Thyroid gland (tissue), 4 donors: Measurements from ENCODE around the gene LMTK3. TPM values are rescaled to one million over a fixed set of nuclear protein-coding genes. Genes with fewer than 3 reads are reported as not detected.

Experiments used
- DNase-seq, 2 donors: peaks; one replicate each; pipeline ENCODE4 v3.0.0-alpha.2; 2019
- H3K27ac ChIP-seq, 3 donors: fragments of 200-600 bp; sonication (generic); 1 replicate in 2 of 3; 2 replicates in 1 of 3; pipeline ENCODE4 v1.5.1; 2016 to 2019; ENCODE audit warnings: mild to moderate bottlenecking in 1 of 3, moderate library complexity in 1 of 3
- H3K27me3 ChIP-seq: fragments of 200-600 bp; sonication (generic); one replicate; pipeline ENCODE4 v1.5.1; 2019
- H3K36me3 ChIP-seq, 2 donors: fragments of 200-600 bp; sonication (generic); one replicate each; pipeline ENCODE4 v1.5.1; 2016 to 2019
- H3K4me1 ChIP-seq, 2 donors: fragments of 200-600 bp; sonication (generic); one replicate each; pipeline ENCODE4 v1.5.1; 2017 to 2019
- H3K4me3 ChIP-seq, 3 donors: fragments of 200-600 bp; sonication (generic); replicated peaks in 1 of 3; 1 replicate in 2 of 3; 2 replicates in 1 of 3; pipeline ENCODE4 v1.5.1; 2016; ENCODE audit warnings: mild to moderate bottlenecking in 1 of 3
- H3K9me3 ChIP-seq: fragments of 200-600 bp; sonication (generic); one replicate; pipeline ENCODE4 v1.5.1; 2017
- CTCF ChIP-seq, 6 experiments: fragments of 200-600 bp in 3 of 6; fragments of 450-650 bp in 3 of 6; sonication (generic) in 3 of 6; IDR thresholded peaks; one replicate each; pipeline ENCODE4 v1.5.1; 2016 to 2019; ENCODE audit warnings: antibody characterized with exemption in 6 of 6, mild to moderate bottlenecking in 2 of 6, inconsistent platforms in 1 of 6, moderate library complexity in 1 of 6
- POLR2A ChIP-seq, 2 donors: fragments of 450-650 bp; IDR thresholded peaks; one replicate each; pipeline ENCODE4 v1.6.1; 2017; ENCODE audit warnings: antibody characterized with exemption in 2 of 2, mild to moderate bottlenecking in 2 of 2, moderate library complexity in 1 of 2
- WGBS, 2 donors: methylation state at CpG; one replicate each; pipeline ENCODE4 v1.1.5; 2017; 5-methylcytosine and 5-hydroxymethylcytosine counted together
- intact Hi-C: fragments of 100-400 bp; cut with DNase I; formaldehyde crosslinking; loops from one replicate; pipeline ENCODE4 v1.15.1; 2023
- total RNA-seq, 4 donors: library from RNA; depleted of rRNA; stranded (reverse); fragments of >200 nt; gene quantifications; one replicate each; pipeline ENCODE4 v1.2.3, GENCODE V29; 2016

Gene LMTK3
- total RNA-seq, 4 donors from 2014 or later, result 3.0 to 7.1 (median 4.6) TPM

DNA sequence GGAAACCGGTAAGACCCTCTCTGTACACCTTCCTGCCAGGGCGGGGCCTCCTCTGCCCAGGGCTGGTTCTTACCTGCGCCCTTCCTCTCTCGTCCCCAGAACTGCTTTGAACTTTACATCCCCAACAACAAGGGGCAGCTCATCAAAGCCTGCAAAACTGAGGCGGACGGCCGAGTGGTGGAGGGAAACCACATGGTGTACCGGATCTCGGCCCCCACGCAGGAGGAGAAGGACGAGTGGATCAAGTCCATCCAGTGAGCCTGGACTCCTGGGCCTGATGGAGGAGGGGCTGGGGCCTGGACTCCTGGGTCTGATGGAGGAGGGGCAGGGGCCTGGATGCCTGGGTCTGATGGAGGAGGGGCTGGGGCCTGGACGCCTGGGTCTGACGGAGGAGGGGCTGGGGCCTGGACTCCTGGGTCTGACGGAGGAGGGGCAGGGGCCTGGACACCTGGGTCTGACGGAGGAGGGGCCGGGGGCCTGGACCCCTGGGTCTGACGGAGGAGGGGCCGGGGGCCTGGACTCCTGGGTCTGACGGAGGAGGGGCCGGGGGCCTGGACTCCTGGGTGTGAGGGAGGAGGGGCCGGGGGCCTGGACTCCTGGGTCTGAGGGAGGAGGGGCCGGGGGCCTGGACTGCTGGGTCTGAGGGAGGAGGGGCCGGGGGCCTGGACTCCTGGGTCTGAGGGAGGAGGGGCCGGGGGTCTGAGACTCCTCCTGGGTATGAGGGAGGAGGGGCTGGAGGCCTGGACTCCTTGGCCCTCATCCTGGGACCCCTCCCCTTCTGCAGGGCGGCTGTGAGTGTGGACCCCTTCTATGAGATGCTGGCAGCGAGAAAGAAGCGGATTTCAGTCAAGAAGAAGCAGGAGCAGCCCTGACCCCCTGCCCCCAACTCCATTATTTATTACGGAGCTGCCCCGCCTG is 33.0 kb downstream of the LMTK3 start:
- H3K27ac ChIP-seq, result no peak overlapping the region
- H3K4me3 ChIP-seq, result no peak overlapping the region
- peaks cover 45 to 47% of the 10 kb centered on the region in 2 donors for H3K36me3 ChIP-seq
- intact Hi-C loops, result no loop called here
- peaks cover 3 to 12% of the 10 kb centered on the region in 2 donors for H3K4me1 ChIP-seq
- TF ChIP-seq CTCF (IDR thresholded peaks at IDR 0.05), result no peak
- no peak for TF ChIP-seq POLR2A (IDR thresholded peaks at IDR 0.05)
- no peaks in the 10 kb centered on the region for H3K27me3 ChIP-seq
- no peak for DNase-seq
- WGBS, 2 donors, result 90 to 91% methylated on average over 14 to 19 of the region's 29 CpGs
- H3K9me3 ChIP-seq, result no peaks in the 10 kb centered on the region

- DNase-seq, result no peak
- intact Hi-C loops, result no loop called here
- H3K27ac ChIP-seq, result no peak overlapping the region
These were observed 33.8 kb downstream of the LMTK3 start for GRCh38 chr19:48477698-48478338.

GRCh38 chr19:48477067-48477685 is 34.5 kb downstream of the LMTK3 start:
- 83 to 87% methylated on average over 10 of the region's 10 CpGs for WGBS, 2 donors
- no peak for DNase-seq
- Histone ChIP-seq H3K9me3 (no peaks in the 10 kb centered on the region), H3K36me3 (peaks cover 56 to 59% of the 10 kb centered on the region in 2 donors), H3K4me1 (peaks cover 17 to 26% of the 10 kb centered on the region in 2 donors), H3K4me3 (no peak overlapping the region), H3K27me3 (no peaks in the 10 kb centered on the region), H3K27ac (peak overlapping the region in 1 of 3 donors; percentile 23)
- TF ChIP-seq CTCF (IDR thresholded peaks at IDR 0.05) (no peak), POLR2A (IDR thresholded peaks at IDR 0.05) (no peak)
- intact Hi-C loops, result no loop called here

More at GRCh38 chr19:48477698-48478338, 33.8 kb downstream of the LMTK3 start:
- WGBS, 2 donors, result 86 to 89% methylated on average over 19 to 22 of the region's 22 CpGs
- no peaks in the 10 kb centered on the region for H3K9me3 ChIP-seq
- H3K4me3 ChIP-seq, result no peak overlapping the region
- peaks cover 50 to 55% of the 10 kb centered on the region in 2 donors for H3K36me3 ChIP-seq
- peaks cover 11 to 19% of the 10 kb centered on the region in 2 donors for H3K4me1 ChIP-seq
- H3K27me3 ChIP-seq, result no peaks in the 10 kb centered on the region
- TF ChIP-seq POLR2A (IDR thresholded peaks at IDR 0.05) (no peak), CTCF (IDR thresholded peaks at IDR 0.05) (no peak)

GRCh38 chr19:48476176-48476575 is 35.5 kb downstream of the LMTK3 start:
- Histone ChIP-seq H3K4me3 (no peak overlapping the region), H3K36me3 (peaks cover 66 to 69% of the 10 kb centered on the region in 2 donors), H3K4me1 (peaks cover 27 to 35% of the 10 kb centered on the region in 2 donors), H3K9me3 (no peaks in the 10 kb centered on the region), H3K27ac (peak overlapping the region in 2 of 3 donors; percentile 21 to 24), H3K27me3 (no peaks in the 10 kb centered on the region)
- intact Hi-C loops, result no loop called here
- WGBS, 2 donors, result 84 to 89% methylated on average over 9 of the region's 9 CpGs
- TF ChIP-seq CTCF (IDR thresholded peaks at IDR 0.05), result no peak
- no peak for TF ChIP-seq POLR2A (IDR thresholded peaks at IDR 0.05)
- DNase-seq, result no peak
